NCI-H526 (cell line): ENCODE measurements around the gene CDIPT.
"Not testable (repeated sequence)": the region's sequence is repeated elsewhere in the genome, so short reads cannot be mapped to it uniquely, and the experiment has no call there.

Experiments used
- DNase-seq, 2 experiments: peaks; one replicate each; lab custom pipeline; 2025; lab: John Stamatoyannopoulos, UW

Gene CDIPT, protein sequence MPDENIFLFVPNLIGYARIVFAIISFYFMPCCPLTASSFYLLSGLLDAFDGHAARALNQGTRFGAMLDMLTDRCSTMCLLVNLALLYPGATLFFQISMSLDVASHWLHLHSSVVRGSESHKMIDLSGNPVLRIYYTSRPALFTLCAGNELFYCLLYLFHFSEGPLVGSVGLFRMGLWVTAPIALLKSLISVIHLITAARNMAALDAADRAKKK

DNA sequence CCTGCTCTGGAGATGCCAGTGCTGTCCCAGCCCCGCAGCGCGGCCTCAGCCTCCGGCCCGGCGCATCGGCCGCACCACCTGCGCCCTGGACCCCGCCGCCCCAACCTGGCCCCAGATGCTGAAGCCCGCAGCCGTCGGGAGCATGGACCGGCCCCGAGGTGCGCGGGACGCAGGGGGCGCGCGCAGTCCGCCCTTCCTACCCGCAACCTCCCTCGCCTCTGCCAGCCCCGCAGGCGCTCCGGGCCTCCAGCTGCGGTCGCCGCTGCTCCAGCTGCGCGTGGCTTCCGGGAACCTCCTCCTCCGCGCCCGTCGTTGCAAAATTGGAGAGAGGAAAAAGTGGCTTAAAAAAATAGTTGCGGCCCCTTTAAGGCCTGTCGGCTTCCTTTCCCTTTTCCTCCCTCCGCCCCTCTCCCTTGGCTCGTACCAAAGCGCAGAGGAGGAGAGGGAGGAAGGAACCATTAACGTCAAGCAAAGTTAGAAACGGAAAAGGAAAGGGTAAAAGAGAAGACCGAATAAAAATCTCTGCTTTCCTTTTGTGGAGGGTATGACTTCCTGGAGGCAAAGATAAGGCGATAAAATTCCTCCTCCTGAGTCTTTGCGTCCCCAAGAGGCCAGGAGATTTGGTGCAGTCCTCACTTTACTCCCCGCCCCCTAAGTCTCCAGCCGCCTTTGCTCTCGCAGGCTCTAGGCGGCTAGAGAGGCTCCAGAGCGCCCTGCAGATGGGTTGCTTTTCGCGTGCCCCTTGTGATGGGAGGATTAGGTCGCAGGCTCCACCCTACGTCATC is at the start of gene CDIPT:
Gene CDIPT (minus strand): TSS at position 343 of the 785 bp plus-strand sequence. CDS start 369 bp downstream, outside the sequence.
- DNase-seq: peak; percentile 96 to 98

DNA sequence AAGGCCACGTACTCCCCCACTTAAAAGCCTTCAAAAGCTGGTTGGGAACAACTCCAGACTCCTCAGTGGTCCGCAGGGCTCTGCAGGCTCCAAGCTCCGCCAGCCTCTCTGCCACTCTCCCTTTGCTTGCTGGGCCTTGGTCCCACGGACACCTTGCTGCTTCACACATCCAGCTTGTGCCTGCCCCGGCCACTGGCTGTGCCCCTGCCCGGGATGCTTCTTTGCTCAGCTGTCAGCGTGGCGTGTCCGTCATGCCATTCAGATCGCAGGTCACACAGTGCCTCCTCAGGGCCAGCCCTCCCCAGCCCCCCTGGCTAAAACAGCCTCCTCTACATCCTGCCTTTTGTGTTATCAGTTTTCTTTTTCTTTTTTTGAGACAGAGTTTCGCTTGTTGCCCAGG is 49.1 kb upstream of the CDIPT start:
- no peak for DNase-seq

DNA sequence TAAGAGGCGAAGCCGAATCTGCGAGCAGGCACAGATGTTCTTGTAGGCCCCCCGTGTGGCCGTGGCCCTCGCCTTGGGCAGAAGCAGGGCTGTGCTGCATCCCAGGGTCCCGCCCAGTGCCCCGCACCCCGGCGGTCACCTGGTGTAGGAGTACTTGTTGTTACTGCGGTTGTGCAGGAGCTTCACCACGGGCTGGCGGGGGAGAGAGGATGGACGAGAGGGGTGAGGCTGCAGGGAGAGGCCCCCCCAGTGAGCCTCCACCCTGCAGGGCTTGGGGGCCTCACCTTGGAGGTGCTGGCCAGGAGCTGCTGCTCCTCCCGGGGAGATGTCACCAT is 48.6 kb upstream of the CDIPT start:
- no peak for DNase-seq

DNA sequence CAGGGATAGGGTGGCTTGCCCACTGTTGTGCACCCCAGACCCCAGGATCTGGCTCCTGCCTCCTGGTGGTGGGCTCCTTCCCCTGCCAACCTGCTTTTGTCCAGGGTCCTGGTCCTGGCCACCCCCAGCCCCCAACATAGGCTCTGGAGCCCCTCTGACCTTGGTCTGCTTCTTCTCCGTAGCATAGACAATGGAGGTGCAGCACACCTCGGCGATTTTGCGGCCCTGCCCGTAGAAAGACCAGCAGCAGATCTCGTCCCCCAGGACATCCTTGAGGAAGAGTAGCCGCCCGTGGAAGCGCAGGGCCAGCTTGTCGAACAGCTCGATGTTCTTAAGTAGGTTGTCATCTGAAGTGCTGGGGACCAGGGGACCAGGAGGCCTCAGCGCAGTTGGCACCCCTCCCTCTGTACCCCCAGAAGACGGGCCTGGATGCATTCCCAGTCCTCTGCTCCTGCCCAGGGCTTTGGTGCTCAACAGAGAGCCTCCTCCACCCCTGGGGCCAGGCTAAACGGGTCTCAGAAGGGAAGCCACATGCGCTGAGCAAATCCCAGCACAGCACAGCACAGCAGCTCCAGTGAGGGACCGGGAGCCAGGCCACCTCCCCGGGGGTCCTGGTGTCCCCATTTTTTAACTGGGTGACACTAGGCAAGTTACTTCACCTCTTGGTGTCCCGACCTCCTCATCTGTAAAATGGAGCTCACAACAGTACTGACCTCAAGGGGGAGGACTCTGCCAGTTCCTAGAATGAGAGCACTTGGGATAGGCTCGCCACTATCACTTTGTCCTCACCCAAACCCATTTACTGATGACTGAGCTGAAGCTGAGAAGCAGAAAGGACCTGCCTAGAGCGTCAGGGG is 48.0 kb upstream of the CDIPT start:
- no peak for DNase-seq

DNA sequence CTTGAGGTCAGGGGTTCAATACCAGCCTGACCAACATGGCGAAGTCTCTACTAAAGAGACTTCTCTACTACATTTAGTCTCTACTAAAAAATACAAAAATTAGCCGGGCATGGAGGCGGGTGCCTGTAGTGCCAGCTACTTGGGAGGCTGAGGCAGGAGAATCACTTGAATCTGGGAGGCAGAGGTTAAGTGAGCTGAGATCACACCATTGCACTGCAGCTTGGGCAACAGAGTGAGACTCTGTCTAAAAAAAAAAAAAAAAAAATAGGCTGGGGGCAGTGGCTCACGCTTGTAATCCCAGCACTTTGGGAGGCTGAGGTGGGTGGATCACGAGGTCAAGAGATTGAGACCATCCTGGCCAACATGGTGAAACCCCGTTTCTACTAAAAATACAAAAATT is 46.8 kb upstream of the CDIPT start:
- DNase-seq: not testable (repeated sequence)

DNA sequence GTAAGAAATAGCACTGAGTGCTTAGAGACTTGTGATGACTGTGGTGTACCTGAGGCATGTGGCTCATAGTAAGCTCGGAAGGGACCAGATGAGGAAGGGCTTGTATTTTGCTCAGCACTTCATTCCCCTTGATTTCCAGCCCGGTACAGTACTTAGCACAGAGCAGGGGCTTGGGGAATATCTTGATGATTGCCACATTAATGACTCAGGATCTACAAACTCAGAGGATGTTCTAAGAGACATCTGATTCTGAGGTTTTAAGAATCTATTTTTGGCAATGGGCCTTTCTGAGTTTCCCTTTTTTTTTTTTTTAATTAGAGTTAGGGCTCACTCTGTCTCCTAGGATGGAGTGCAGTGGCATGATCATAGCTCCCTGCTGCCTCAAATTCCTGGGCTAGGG is 46.4 kb upstream of the CDIPT start:
- no peak for DNase-seq

DNA sequence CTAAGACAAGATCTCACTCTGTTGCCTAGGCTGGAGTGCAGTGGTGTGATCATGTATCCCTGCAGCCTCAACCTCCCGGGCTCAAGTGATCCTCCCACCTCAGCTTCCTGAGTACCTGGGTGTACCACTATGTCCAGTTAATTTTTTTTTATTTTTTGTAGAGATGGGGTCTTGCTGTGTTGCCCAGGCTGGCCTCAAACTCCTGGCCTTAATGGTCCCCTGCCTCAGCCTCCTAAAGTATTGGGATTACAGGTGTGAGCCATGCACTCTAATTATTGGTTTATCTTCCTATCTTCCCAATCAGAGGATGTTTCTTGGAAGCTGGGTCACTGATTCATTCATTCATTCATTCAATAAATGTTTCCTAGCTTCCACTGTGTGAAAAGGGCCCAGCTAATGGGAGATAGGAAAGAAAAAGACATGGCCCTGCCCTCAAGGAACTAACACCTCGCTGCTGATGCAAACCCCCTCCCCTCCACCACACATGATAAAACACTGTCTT is 45.7 kb upstream of the CDIPT start:
- no peak for DNase-seq

DNA sequence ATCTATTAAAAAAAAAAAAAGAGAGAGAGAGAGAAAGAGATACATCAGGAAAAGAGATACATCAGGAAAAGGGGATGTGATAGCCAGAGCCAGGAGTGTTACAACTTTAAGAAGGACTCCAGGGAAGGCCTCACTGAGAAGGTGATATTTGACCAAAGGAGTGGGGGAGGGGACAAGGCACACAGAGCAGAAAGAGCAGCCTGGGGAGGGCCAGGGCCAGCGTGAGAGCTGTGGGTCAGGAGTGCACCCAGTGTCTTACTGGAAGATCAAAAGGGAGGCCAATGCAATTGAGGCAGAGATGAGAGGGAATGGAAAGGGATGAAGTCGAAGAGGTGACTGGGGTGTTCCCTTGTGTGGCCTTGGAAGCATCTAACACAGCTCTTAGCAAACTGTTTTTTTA is 44.9 kb upstream of the CDIPT start:
- DNase-seq: no peak

DNA sequence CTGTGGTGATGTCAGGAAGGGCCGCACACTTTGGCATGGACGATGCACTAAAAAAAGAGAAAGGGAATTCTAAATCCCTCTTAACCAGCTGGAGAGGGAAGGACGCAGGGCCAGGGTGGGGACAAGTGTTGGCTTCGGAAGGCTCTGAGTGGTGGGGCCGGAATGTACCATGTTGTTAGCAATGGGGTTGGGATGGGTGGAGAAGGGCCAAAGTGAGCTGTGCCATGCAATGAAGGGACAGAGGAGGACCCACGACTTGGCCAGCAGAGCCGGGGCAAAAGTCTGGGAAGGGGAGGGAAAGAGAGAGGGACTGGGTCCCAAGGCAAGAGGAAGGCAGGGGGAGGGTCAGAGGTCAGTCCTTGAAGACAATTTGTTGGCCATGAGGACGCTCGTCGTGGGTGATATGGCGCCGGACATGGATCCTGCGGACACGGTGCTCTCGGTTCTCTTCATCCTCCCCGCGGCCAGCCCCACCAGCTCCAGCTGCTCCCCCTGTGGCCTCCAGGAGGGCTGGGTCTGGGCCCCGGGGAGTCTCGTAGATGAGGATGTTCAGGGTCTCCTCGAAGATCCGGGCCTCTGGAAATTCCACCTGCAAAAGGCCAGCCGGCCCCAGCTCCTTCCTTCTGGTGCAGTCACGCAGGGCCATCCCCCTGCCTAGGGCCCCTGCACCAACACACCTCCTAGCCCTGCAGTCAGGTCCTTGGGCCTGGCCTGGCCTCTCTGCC is 43.7 kb upstream of the CDIPT start:
- DNase-seq: no peak

DNA sequence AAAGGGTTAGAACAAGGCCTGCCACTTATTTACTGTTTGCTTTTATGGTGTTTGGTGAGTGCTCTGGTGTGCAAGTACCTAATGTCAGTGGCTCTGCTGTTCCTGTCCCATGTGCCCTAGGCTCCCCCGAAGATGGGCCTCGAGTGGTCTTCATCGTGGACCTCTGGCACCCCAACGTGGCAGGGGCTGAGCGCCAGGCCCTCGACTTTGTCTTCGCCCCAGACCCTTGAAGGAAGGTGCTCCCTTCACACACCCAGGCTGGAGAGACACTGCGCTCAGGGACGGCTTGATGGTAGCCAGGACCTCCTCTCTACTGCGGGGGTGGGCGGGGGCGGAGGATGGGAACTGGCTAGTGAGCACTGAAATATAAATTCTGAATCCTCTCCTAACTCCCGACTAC is 42.6 kb upstream of the CDIPT start:
- no peak for DNase-seq

DNA sequence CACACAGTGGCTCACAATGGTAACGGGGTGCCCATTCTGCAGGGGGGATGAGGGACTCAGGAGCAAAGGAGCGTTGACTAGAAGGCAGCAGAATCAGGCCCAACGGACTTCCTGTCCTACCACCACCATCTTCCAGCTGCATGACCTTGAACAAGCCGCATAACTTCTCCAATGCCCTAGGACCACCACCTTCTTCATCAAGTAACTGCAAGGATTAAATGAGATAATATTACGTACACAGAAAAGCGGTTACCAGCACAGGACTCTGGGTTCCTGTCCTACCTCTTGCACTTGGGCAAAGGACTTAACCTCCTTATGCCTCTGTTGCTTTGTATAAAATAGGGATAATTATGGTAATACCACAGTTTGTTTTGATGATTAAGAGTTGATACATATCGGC is 41.9 kb upstream of the CDIPT start:
- no peak for DNase-seq

DNA sequence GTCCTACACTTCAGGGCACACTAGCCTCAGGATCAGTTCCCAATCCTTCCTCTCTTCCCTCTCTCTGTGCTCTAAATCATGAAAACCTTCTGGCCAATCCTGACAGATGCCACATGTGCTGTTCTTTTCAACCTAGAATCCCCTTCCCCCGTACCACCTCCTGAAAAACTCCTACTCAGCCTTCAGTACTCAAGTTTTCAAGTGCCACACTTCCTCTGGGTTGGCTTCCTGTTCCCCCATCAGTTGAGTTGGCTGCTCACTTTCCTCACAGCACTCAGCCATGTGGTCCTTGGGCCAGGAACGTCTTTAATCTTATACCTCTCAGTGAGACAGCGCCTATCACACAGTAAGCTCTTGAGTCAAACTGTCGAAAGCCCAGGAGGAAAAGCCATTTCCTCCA is 40.6 kb upstream of the CDIPT start:
- DNase-seq: no peak

DNA sequence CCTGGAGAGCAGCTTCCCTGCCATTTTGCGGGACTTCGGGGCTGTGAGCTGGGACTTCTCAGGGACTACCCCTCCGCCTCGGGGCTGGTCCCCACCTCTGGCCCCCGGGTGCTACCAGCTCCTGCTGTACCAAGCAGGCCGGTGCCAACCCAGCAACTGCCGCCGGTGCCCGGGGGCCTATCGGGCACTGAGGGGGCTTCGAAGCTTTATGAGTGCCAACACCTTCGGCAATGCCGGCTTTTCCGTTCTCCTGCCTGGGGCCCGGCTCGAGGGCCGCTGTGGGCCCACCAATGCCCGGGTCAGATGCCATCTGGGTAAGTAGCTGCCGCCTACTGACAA is 38.5 kb upstream of the CDIPT start:
- no peak for DNase-seq

DNA sequence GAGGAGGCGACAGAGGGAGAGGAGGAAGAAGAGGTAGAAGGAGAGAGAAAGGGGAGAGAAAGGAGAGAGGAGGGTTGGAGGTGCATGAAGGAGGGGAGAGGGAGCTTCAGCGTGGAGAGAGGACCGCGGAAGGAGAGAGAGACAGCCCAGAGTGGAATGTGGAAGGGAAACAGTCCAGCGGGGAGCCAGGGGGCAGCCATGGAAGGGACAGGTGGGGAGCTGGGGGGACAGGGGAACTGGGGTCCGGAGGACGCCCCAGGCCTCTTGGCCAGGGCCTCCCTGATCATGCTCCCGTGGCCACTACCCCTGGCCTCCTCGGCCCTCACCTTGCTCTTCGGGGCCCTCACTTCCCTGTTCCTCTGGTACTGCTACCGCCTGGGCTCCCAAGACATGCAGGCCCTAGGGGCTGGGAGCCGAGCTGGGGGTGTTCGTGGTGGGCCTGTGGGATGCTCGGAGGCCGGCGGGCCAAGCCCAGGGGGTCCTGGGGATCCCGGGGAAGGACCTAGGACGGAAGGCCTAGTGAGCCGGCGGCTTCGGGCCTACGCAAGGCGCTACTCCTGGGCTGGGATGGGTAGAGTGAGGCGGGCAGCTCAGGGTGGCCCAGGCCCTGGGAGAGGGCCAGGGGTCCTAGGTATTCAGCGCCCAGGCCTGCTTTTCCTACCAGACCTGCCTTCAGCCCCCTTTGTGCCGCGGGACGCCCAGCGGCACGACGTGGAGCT is 38.0 kb upstream of the CDIPT start:
- no peak for DNase-seq

DNA sequence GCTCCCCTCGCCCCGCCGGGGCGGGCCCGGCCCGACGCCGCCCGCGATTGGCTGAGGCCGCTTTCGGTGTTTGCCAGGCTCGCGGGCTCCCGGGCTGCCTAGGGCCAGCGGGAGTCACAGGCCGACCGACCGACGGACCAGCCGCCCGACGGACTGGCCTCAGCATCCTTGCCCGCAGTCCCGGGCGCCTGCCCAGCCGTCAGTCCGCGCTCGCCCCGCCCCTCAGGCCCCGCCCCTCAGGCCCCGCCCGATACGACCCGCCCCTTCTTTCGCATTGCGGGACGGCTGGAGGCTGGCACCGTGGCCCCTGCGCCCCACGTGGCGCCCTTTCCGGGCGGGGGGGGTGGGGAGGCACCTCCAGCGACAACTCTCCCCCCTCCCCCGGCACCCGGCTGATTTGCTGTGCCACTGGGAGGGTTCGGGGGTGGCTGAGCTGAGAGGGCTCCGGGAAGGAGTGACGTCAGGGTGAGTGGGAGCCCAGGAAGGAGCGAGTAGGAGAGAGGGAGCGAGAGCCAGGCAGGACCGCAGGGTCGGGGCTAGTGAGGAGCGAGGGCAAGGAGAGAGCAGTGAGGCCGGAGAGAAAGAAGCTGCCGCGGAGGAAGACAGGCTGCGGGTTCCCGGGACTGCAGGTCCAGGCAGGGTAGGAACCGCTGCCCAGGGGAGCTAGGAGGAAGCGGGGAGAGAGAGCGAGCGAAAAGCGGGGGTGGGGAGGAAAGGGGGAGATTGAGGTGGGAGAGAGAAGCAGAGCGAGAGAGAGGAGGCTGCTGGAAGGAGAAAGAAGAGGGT is 37.3 kb upstream of the CDIPT start, which contains the start of gene ASPHD1:
Gene ASPHD1 (plus strand): TSS at position 387 of the 786 bp plus-strand sequence. CDS start 484 bp downstream, outside the sequence.
- DNase-seq: peak; percentile 35 to 89

DNA sequence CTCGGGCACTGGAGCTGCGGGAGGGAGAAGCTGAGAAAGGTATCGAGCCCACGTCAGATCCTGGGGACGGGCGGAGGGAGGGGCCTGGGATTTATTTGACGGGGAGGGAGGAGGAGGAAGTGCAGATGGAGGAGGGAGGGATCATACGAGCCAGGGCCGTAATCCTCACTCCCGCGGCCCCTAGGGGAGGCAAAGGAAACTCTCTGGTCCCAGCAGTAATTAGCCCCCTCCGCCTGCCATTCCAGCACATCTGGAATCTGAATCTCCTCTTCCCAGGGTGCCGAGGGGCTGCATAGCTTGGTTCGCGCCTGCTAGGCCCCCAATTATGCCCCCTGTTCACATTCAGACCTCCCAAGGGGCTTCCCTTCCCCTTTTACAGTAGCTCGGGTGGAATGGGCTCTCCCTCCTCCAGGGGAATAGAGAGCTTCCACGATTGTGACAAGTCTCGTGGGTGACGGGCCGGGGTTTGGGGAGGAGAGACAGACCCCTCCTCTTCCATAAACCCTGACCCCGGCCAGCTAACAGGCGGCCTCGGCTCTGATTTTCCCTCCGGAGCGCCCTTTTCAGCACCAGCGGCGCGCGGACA is 36.6 kb upstream of the CDIPT start, which contains the start of gene SEZ6L2:
Gene SEZ6L2 (minus strand): TSS at position 35 of the 586 bp plus-strand sequence. CDS start 531 bp downstream, outside the sequence.
- peak; percentile 94 to 98 for DNase-seq

DNA sequence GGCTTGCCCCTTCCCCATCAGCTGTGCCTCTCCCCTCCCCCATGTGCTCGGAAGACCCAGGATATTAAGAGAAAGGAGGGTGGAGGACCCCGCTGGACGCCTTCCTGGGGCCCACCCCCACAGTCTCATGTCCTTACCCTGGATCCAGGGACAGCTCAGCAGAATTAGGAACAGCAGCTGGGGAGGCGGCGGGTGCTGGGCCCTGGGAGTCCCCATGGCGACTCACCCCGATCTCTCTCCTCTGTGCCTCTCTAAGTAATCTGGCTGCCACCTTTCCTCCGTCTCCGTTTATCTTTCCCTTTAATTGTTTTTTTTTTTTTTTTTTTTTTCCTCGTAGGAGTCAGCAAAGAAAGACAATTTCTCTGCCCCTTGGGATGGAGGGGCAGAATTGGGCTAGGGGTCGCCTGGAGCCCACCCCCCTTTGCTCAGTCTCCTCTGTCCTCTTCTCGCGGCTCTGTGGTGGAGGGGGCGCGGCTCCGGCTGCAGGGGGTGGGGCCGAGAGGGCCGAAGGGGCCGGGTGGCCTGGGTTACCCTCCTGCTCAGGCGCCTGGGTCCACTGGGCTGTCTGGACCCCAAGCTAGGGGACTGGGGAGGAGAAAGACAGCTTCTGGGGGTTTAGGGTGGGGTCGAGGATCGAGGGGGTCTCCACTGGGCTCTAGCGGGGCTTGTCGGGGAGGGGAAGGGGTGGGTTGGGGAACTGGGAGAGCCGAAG is 35.9 kb upstream of the CDIPT start:
- peak in 1 of 2 experiments; percentile 84 for DNase-seq

DNA sequence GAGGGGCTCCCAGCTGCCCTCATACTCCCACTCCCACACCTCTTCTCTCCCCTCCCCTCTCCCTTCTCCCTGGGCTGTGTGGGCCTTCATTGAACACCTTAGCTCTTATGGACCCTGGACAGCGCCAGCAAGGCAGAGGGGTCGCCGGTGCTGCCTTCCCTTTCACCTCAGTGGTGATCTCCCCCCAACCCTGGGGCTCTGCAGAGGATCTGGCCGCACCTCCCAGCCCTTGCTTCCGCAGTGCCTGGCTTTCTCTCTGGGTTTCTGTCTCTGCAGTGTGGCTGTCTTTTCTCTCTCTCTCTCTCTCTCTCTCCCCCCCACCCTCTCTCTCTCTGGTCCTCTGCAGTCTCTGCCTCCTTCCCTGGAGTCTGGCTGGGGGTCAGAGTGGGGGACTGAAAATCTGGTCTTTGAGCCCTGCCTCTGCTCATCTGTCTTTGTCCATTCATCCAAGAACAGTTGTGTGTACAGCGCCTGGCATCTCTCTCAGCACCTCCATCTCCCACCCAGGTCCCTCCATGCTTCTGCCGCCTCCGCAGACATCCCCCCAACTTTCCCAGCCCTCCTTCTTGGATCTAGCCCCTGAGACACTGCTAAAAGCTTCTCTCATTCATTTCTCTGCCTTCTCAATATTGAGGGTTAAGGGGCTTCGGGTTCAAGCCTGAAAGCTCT is 35.2 kb upstream of the CDIPT start:
- no peak for DNase-seq

DNA sequence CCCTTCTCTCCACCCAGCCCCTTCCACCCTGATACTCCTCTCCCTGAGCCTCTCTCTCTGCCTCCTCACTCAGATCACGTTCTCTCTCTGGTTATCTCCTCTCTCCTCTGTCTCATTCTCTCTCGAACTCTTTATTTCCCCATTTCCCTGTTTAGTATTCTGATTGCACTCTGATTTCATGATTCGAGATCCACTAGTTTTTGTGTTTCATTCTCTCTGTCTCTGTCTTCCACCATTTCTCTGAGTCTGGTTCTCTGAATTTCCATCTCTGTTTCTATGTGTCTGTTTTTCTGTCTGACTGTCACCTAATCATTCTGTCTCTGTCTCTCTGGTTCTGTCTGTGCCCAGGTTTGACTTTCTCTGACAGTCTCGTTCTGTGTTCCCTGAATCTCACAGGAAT is 34.3 kb upstream of the CDIPT start:
- DNase-seq: no peak
